Naive thymus-derived CD4-positive, alpha-beta T cell (primary cell): ENCODE results near the gene LIMK1. TPM values are rescaled to one million over a fixed set of nuclear protein-coding genes. Genes with fewer than 3 reads are reported as not detected.

ENCODE experiments used
- ATAC-seq: fragments of 150-1000 bp; cut with Tn5 transposase; 2 replicates; pipeline ENCODE4 v1.10.0; 2021; ENCODE audit warnings: mild to moderate bottlenecking, moderate library complexity
- CTCF ChIA-PET: fragments of 350-600 bp; sonication (Branson Sonifier 250); formaldehyde crosslinking; loops from one replicate; lab custom pipeline; 2021; ENCODE audit warnings: antibody characterized with exemption; lab: Charles Lee
- POLR2A ChIA-PET: fragments of 350-600 bp; sonication (Branson Sonifier 250); formaldehyde crosslinking; loops from one replicate; lab custom pipeline; 2021; ENCODE audit warnings: antibody characterized with exemption, inconsistent platforms; lab: Charles Lee
- DNase-seq, 9 donors: peaks; one replicate each; pipeline versions ENCODE4 v3.0.0 to v3.0.0-alpha.2; 2020 to 2022; ENCODE audit warnings: mixed read lengths in 1 of 9
- H3K27ac ChIP-seq: one replicate; pipeline ENCODE4 v1.7.0; 2013; ENCODE audit warnings: mild to moderate bottlenecking, low read depth, low read length, moderate library complexity
- H3K27me3 ChIP-seq, 2 donors: one replicate each; pipeline ENCODE4 v1.7.0; 2013; ENCODE audit warnings: low read length in 2 of 2, mild to moderate bottlenecking in 2 of 2, moderate library complexity in 2 of 2; ENCODE audit not compliant: control insufficient read depth in 2 of 2, insufficient read depth in 2 of 2
- H3K36me3 ChIP-seq, 3 experiments: 1 replicate in 2 of 3; 2 replicates in 1 of 3; pipeline ENCODE4 v1.7.0; 2013; ENCODE audit warnings: low read length in 3 of 3, mild to moderate bottlenecking in 3 of 3, moderate library complexity in 1 of 3; ENCODE audit not compliant: insufficient read depth in 3 of 3, control insufficient read depth in 2 of 3
- H3K4me1 ChIP-seq, 2 donors: one replicate each; pipeline ENCODE4 v1.7.0; 2013; ENCODE audit warnings: low read length in 2 of 2, mild to moderate bottlenecking in 2 of 2, moderate library complexity in 1 of 2; ENCODE audit not compliant: control insufficient read depth in 2 of 2, insufficient read depth in 2 of 2
- H3K4me3 ChIP-seq: 2 replicates; pipeline ENCODE4 v1.7.0; 2013; ENCODE audit warnings: mild to moderate bottlenecking, low read length
- H3K9me3 ChIP-seq, 3 experiments: 1 replicate in 2 of 3; 2 replicates in 1 of 3; pipeline ENCODE4 v1.7.0; 2013; ENCODE audit warnings: low read length in 3 of 3; ENCODE audit not compliant: control insufficient read depth in 2 of 3
- H3K27ac Mint-ChIP-seq, 9 donors: one replicate each; pipeline ENCODE4 v1.8.0; 2020 to 2022; ENCODE audit warnings: mixed read lengths in 9 of 9, mild to moderate bottlenecking in 8 of 9, moderate library complexity in 5 of 9, inconsistent platforms in 2 of 9
- H3K27me3 Mint-ChIP-seq, 5 donors: one replicate each; pipeline ENCODE4 v1.8.0; 2021 to 2022; ENCODE audit warnings: mixed read lengths in 5 of 5, mild to moderate bottlenecking in 1 of 5
- H3K36me3 Mint-ChIP-seq, 5 donors: one replicate each; pipeline ENCODE4 v1.8.0; 2020 to 2022; ENCODE audit warnings: mixed read lengths in 5 of 5, mild to moderate bottlenecking in 3 of 5, inconsistent platforms in 1 of 5
- H3K4me1 Mint-ChIP-seq, 7 donors: one replicate each; pipeline ENCODE4 v1.8.0; 2020 to 2022; ENCODE audit warnings: mixed read lengths in 7 of 7, mild to moderate bottlenecking in 3 of 7, inconsistent platforms in 1 of 7
- H3K4me3 Mint-ChIP-seq, 10 donors: one replicate each; pipeline ENCODE4 v1.8.0; 2020 to 2022; ENCODE audit warnings: mild to moderate bottlenecking in 10 of 10, mixed read lengths in 10 of 10, moderate library complexity in 6 of 10, inconsistent platforms in 2 of 10
- H3K9me3 Mint-ChIP-seq, 11 donors: one replicate each; pipeline ENCODE4 v1.8.0; 2020 to 2022; ENCODE audit warnings: mixed read lengths in 11 of 11, mild to moderate bottlenecking in 4 of 11, inconsistent platforms in 1 of 11, moderate library complexity in 1 of 11
- intact Hi-C, 2 donors: fragments of 100-400 bp; cut with micrococcal nuclease; formaldehyde crosslinking; loops; one replicate each; pipeline ENCODE4 v1.15.1; 2023
- polyA plus RNA-seq, 2 donors: library from polyadenylated mRNA; unstranded; fragments of 300-500 nt; fragmentation: Illumina TruSeq; gene quantifications; one replicate each; pipeline ENCODE4 v1.2.3, GENCODE V29; 2021
- total RNA-seq, 6 experiments: library from RNA in 5 of 6; stranded (reverse) in 5 of 6; gene quantifications; 1 replicate in 5 of 6; 2 replicates in 1 of 6; pipeline ENCODE4 v1.2.3 and lab custom pipeline; 2021 to 2026

Gene LIMK1
- total RNA-seq (10 to 100 TPM; 11.0 to 19.7 (median 14.1) TPM), polyA plus RNA-seq (1 to 10 TPM; 2.2 to 2.9 TPM), total RNA-seq (lab: John Stamatoyannopoulos, UW) (16.3 reads per million, percentile 46 among the genes with 10 or more reads in this experiment)

DNA sequence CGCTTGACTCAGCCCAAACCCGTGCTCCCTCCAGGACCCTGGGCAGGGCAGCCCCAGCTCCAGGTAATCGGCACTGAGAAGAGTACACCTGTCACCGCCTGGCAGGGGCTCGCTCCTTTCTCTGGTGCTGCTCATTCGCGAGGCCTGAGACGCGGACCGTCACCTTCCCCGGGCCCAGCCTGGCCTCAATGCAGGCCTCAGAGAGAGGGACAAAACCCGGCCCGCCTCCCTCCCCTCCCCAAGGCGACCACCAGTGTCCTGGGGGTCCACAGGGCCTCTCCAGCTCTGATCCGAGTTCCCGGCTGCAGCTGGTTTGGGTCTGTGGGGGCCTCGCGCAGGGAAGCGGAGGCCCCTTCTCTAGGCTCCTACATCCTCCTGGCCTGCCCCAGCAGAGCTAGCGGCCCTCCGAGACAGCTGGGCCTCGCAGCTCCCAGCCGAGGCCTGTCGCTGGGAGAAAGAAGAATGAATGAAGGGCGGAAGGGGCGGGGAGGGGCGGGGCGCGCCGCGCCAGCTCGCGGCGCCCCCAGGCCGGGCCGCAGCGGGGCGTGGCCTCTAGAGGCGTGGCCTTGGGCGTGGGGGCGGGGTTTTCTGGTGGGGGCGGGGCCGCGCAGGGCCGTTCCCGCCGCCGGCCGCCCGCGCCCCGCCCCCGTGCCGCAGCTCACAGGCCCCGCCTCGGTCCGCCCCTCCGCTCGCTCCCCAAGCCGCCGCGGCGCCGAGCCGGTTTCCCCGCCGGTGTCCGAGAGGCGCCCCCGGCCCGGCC is at the start of gene LIMK1:
Gene LIMK1 (plus strand): TSS at position 688 of the 760 bp plus-strand sequence. CDS start 187 bp downstream, outside the sequence.
- no peaks in the 10 kb centered on the region for H3K9me3 Mint-ChIP-seq
- Histone ChIP-seq H3K27ac (peak within 1 kb of the TSS; percentile 69), H3K27me3 (no peaks in the 10 kb centered on the region), H3K36me3 (no peaks in the 10 kb centered on the region), H3K4me1 (peaks cover 7 to 11% of the 10 kb centered on the region in 2 donors), H3K4me3 (peak within 1 kb of the TSS; percentile 44), H3K9me3 (no peaks in the 10 kb centered on the region)
- no peaks in the 10 kb centered on the region for H3K27me3 Mint-ChIP-seq
- peaks cover 0 to 18% (median 9%) of the 10 kb centered on the region in 7 donors for H3K4me1 Mint-ChIP-seq
- ATAC-seq: peak; percentile 98
- ChIA-PET POLR2A (interaction anchor here (0.7 to 1.7 kb wide), 3 partner anchors 11 to 172 kb away, joined by 4 to 11 read pairs (median 5); partner anchors contain the start of gene EIF4H), CTCF (interaction anchor here (0.6 to 1.1 kb wide), 3 partner anchors 13 to 627 kb away, joined by 3 read pairs; no protein-coding TSS in a partner anchor)
- H3K36me3 Mint-ChIP-seq: peaks cover 0 to 14% (median 3%) of the 10 kb centered on the region in 5 donors
- DNase-seq: peak; percentile 71 to 90 (median 83)
- intact Hi-C loops: loop anchor here (1.0 to 5.0 kb wide), 10 partner anchors 11 to 1656 kb away; partner anchors contain the start of genes ABHD11 (in 2 of the 2), RFC2 (in 2 of the 2), EIF4H (in 1 of the 2) and HIP1 (in 1 of the 2)
- H3K27ac Mint-ChIP-seq: peak within 1 kb of the TSS in 8 of 9 donors; percentile 18 to 89 (median 76)
- peak within 1 kb of the TSS; percentile 66 to 89 (median 80) for H3K4me3 Mint-ChIP-seq

DNA sequence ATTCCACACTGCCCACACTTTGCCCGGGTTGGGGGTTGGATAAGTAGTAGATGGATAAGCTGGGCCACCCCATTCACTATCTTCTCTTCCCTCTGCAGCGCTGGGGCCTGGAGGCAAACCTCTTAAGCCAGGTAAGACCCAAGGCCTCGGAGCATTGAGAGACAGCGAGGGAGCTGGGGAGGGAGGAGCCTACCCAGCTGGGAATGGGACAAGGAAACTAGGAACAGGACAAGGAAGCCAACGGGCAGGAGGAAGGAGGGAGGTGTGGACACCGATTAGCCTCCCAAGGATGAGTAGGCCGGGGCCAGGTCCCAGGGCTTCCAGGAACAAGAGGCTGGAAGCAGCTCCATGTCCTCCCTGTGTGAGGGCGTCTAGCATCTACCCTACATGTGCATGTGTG is 46.0 kb upstream of the LIMK1 start:
- H3K36me3 Mint-ChIP-seq: no peaks in the 10 kb centered on the region
- intact Hi-C loops: no loop called here
- ChIA-PET CTCF (interaction anchor here (0.8 kb wide), 1 partner anchor 9 kb away, joined by 3 read pairs; no protein-coding TSS in a partner anchor), POLR2A (no interaction called here)
- Histone ChIP-seq H3K27ac (no peak overlapping the region), H3K36me3 (no peaks in the 10 kb centered on the region), H3K4me1 (no peaks in the 10 kb centered on the region), H3K9me3 (no peaks in the 10 kb centered on the region), H3K4me3 (no peak overlapping the region), H3K27me3 (no peaks in the 10 kb centered on the region)
- H3K27me3 Mint-ChIP-seq: no peaks in the 10 kb centered on the region
- DNase-seq (no peak), ATAC-seq (no peak)
- no peak overlapping the region for H3K27ac Mint-ChIP-seq
- no peaks in the 10 kb centered on the region for H3K9me3 Mint-ChIP-seq
- no peak overlapping the region for H3K4me3 Mint-ChIP-seq
- H3K4me1 Mint-ChIP-seq: no peaks in the 10 kb centered on the region

DNA sequence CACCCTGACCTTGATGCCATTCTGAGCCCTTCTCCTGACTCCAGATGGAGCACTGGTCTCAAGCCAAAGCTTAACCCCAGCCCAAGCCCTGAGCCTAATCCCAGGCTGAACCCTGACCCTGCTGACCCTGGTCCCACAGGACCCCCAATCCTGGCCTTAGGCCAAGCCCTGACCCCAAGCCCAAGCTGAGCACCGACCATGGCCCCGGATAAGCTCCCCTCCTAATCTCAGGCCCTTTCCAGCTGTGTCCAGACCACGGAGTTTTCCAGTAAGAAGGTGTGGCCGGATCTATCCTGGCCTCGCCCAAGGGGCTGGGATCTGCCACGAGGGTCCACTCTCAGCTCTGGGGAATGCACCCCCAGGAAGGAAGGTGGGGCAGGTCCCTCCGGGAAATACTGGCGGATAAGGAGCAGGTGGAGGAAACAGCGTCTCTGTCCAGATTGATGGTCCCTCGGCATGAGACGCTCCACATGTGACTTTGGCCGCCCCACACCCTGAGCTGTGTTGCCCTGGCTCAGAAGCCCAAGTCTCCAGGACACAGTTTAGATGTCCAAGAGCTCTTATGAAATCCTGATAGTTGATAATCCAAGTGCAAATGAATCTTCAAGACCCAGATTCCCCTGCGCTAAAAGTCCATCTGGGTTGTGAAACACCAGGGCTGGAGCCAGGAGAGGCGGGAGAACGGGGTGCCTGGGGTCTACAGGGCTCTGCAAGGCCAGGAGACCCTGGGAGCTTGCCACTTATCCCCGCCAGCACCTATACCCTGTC is 45.2 kb upstream of the LIMK1 start:
- Histone ChIP-seq H3K4me3 (no peak overlapping the region), H3K4me1 (no peaks in the 10 kb centered on the region), H3K27ac (no peak overlapping the region), H3K9me3 (no peaks in the 10 kb centered on the region), H3K36me3 (no peaks in the 10 kb centered on the region), H3K27me3 (no peaks in the 10 kb centered on the region)
- CTCF ChIA-PET: interaction anchor here (0.8 kb wide), 1 partner anchor 9 kb away, joined by 3 read pairs; no protein-coding TSS in a partner anchor
- ATAC-seq (no peak), DNase-seq (no peak)
- intact Hi-C loops: no loop called here
- no peak overlapping the region for H3K27ac Mint-ChIP-seq
- H3K27me3 Mint-ChIP-seq: no peaks in the 10 kb centered on the region
- H3K36me3 Mint-ChIP-seq: no peaks in the 10 kb centered on the region
- POLR2A ChIA-PET: interaction anchor here (0.6 kb wide), 1 partner anchor 92 kb away, joined by 3 read pairs; no protein-coding TSS in a partner anchor
- H3K4me1 Mint-ChIP-seq: no peaks in the 10 kb centered on the region
- no peaks in the 10 kb centered on the region for H3K9me3 Mint-ChIP-seq
- H3K4me3 Mint-ChIP-seq: no peak overlapping the region

DNA sequence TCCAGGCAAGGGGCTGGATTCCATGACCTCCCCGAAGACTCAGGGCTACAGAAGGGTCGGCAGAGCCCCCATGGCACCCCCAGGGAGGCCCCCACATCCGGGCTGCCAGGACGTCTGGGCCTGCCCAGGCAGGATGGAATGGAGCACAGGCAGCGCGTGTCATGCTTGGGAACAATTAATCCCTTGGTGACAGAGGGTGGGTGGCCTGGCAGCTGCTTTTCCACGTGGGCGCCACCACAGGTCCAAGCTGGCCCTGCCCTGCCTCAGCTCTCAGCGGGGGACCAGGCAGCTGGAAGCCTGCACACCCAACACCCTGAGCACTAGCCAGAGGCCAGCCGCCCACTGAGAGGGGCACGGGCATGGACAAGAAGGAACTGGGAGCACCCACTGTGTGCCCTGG is 44.3 kb upstream of the LIMK1 start:
- H3K4me3 Mint-ChIP-seq: no peak overlapping the region
- no peaks in the 10 kb centered on the region for H3K9me3 Mint-ChIP-seq
- H3K4me3 ChIP-seq: no peak overlapping the region
- no peaks in the 10 kb centered on the region for H3K27me3 Mint-ChIP-seq
- ChIA-PET POLR2A (interaction anchor here (0.8 kb wide), 1 partner anchor 14 kb away, joined by 3 read pairs; no protein-coding TSS in a partner anchor), CTCF (no interaction called here)
- no peaks in the 10 kb centered on the region for H3K27me3 ChIP-seq
- H3K4me1 Mint-ChIP-seq: no peaks in the 10 kb centered on the region
- ATAC-seq: no peak
- H3K36me3 Mint-ChIP-seq: no peaks in the 10 kb centered on the region
- no peak overlapping the region for H3K27ac ChIP-seq
- intact Hi-C loops: no loop called here
- no peaks in the 10 kb centered on the region for H3K4me1 ChIP-seq
- DNase-seq: no peak
- no peaks in the 10 kb centered on the region for H3K9me3 ChIP-seq
- H3K27ac Mint-ChIP-seq: no peak overlapping the region
- no peaks in the 10 kb centered on the region for H3K36me3 ChIP-seq

DNA sequence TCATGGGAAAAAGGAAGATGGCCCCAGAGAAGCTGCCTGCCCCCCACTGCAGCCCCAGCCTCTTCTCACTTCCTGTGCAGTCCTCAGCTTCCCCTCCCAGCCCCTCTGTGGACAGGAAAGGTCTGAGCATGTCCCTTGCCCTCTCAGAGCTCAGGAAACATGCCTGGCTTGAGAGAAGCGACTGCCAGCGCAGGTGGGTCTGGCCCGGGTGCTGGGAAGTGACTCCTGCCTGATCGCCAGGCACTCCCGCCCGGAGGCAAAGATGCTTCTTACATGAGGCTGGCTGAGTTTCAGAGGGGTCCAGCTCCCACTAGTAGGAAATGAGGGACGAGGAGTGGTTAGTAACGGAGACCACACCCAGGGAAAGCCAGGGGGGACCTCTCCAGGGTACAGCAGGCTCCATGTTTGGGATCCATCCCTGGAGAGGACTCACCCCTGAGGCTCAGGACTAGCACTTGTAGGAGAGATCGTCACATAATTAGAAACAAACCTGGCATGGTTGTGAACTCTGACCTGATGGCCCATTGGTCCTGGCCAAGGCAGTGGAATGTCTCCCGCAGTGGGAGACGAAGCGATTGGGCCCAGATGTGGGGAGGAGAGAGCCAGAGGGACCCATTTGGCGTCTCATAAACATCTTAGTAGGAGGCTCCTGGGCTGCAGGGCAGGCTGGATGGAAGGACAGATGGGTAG is 43.4 kb upstream of the LIMK1 start:
- no peaks in the 10 kb centered on the region for H3K9me3 ChIP-seq
- Mint-ChIP-seq H3K9me3 (no peaks in the 10 kb centered on the region), H3K36me3 (no peaks in the 10 kb centered on the region), H3K27me3 (no peaks in the 10 kb centered on the region), H3K4me1 (no peaks in the 10 kb centered on the region), H3K27ac (no peak overlapping the region), H3K4me3 (no peak overlapping the region)
- CTCF ChIA-PET: no interaction called here
- ATAC-seq: no peak
- H3K36me3 ChIP-seq: no peaks in the 10 kb centered on the region
- POLR2A ChIA-PET: no interaction called here
- H3K27me3 ChIP-seq: no peaks in the 10 kb centered on the region
- H3K4me3 ChIP-seq: no peak overlapping the region
- intact Hi-C loops: no loop called here
- DNase-seq: no peak
- H3K4me1 ChIP-seq: no peaks in the 10 kb centered on the region
- H3K27ac ChIP-seq: no peak overlapping the region

DNA sequence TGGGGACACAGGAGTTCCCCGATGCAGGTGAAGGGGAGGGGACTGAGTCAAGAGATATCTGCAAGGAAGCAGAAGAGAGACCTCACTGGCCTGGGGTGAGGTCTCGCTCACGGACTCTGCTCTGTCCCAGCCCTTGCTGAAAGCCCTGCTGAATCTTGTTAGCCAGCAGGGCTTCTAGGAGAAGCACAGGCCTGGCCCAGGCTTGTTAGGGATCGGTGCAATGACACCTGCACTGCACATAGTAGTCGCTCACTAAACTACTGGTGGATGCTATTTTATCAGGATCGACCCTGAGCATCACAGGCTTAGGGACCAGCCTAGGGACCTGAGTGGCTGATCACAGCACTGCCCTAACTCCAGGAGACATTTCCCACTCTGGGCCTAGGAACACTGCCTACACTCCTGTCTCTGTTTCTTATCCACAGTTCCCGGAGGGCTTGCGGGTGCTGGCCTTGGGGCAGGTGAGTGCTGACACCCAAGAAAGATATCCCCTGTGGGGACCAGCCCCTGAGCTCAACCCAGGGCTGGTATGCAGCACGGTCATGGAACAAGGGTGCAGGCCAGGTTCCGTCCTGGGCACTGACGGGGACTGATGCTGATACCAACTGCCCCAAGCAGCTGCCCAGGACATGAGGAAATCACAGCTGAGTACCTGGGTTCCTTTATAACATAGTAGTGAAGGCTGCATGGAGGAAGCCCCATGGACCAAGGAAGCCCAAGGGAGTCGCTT is 42.6 kb upstream of the LIMK1 start:
- no peaks in the 10 kb centered on the region for H3K4me1 Mint-ChIP-seq
- no peak overlapping the region for H3K4me3 Mint-ChIP-seq
- no peaks in the 10 kb centered on the region for H3K9me3 Mint-ChIP-seq
- CTCF ChIA-PET: no interaction called here
- H3K36me3 ChIP-seq: no peaks in the 10 kb centered on the region
- no peaks in the 10 kb centered on the region for H3K27me3 Mint-ChIP-seq
- no peak overlapping the region for H3K4me3 ChIP-seq
- POLR2A ChIA-PET: no interaction called here
- no peak overlapping the region for H3K27ac Mint-ChIP-seq
- no peaks in the 10 kb centered on the region for H3K36me3 Mint-ChIP-seq
- H3K27me3 ChIP-seq: no peaks in the 10 kb centered on the region
- no peaks in the 10 kb centered on the region for H3K4me1 ChIP-seq
- no peak overlapping the region for H3K27ac ChIP-seq
- H3K9me3 ChIP-seq: no peaks in the 10 kb centered on the region
- DNase-seq: no peak
- intact Hi-C loops: no loop called here
- peak; percentile 11 for ATAC-seq
